Stomach (tissue), 9 donors: ENCODE measurements around the gene LDLRAD2. TPM values are rescaled to one million over a fixed set of nuclear protein-coding genes. Genes with fewer than 3 reads are reported as not detected.

Source experiments
- DNase-seq, 2 donors: peaks; one replicate each; pipeline versions ENCODE4 v3.0.0 to v3.0.0-alpha.2; 2013 to 2019
- H3K27ac ChIP-seq, 5 donors: fragments of 200-600 bp in 4 of 5; sonication (generic) in 4 of 5; one replicate each; pipeline ENCODE4 v1.5.1; 2013 to 2019; ENCODE audit warnings: mild to moderate bottlenecking in 1 of 5, moderate library complexity in 1 of 5
- H3K27me3 ChIP-seq, 3 donors: fragments of 200-600 bp; sonication (generic); one replicate each; pipeline ENCODE4 v1.5.1; 2017 to 2019; ENCODE audit warnings: mixed run types in 1 of 3
- H3K36me3 ChIP-seq, 4 donors: fragments of 200-600 bp; sonication (generic); 1 replicate in 3 of 4; 2 replicates in 1 of 4; pipeline ENCODE4 v1.5.1; 2016 to 2019
- H3K4me1 ChIP-seq, 4 donors: fragments of 200-600 bp; sonication (generic); one replicate each; pipeline ENCODE4 v1.5.1; 2016 to 2019
- H3K4me3 ChIP-seq, 4 donors: fragments of 200-600 bp; sonication (generic) in 3 of 4; one replicate each; pipeline ENCODE4 v1.5.1; 2016 to 2019; ENCODE audit warnings: mild to moderate bottlenecking in 1 of 4
- H3K9me3 ChIP-seq, 4 donors: fragments of 200-600 bp; sonication (generic); one replicate each; pipeline ENCODE4 v1.5.1; 2016 to 2019
- CTCF ChIP-seq, 7 experiments: fragments of 450-650 bp in 4 of 7; fragments of 200-600 bp in 3 of 7; sonication (generic) in 3 of 7; IDR thresholded peaks; one replicate each; pipeline ENCODE4 v1.5.1; 2016 to 2019; ENCODE audit warnings: antibody characterized with exemption in 7 of 7, control low read depth in 2 of 7, mild to moderate bottlenecking in 1 of 7
- EP300 ChIP-seq: sonication (generic); formaldehyde crosslinking; IDR thresholded peaks from one replicate; pipeline ENCODE4 v1.6.1; 2017; ENCODE audit warnings: antibody characterized with exemption
- POLR2A ChIP-seq, 4 donors: fragments of 450-650 bp; IDR thresholded peaks; one replicate each; pipeline ENCODE4 v1.6.1; 2016; ENCODE audit warnings: antibody characterized with exemption in 4 of 4, control low read depth in 2 of 4, mild to moderate bottlenecking in 1 of 4, moderate library complexity in 1 of 4
- POLR2AphosphoS5 ChIP-seq, 3 donors: sonication (generic); formaldehyde crosslinking; IDR thresholded peaks; one replicate each; pipeline ENCODE4 v1.6.1; 2016; ENCODE audit warnings: antibody characterized with exemption in 3 of 3
- WGBS, 5 donors: extraction: QIAGEN DNeasy Blood & Tissue Kit in 3 of 5; methylation state at CpG; one replicate each; pipeline versions ENCODE4 v1.1.5 to v1.1.7; 2013 to 2018; 5-methylcytosine and 5-hydroxymethylcytosine counted together
- intact Hi-C: fragments of 100-400 bp; cut with DNase I; formaldehyde crosslinking; loops from one replicate; pipeline ENCODE4 v1.15.1; 2023; ENCODE audit warnings: low total_unique reads
- polyA plus RNA-seq, 3 donors: library from polyadenylated mRNA; stranded (reverse); fragments of 200-250 nt; gene quantifications; one replicate each; pipeline ENCODE4 v1.2.3, GENCODE V29; 2013
- total RNA-seq, 5 donors: library from RNA; depleted of rRNA; stranded (reverse); fragments of >200 nt; gene quantifications; one replicate each; pipeline versions ENCODE4 v1.1.0 to v1.2.3, GENCODE V29; 2014 to 2016
- donor health status: healthy with polysubstance abuse.
- donor health status: Bipolar disorder and iron deficiency.
- donor health status: healthy.

LDLRAD2 gene
- total and polyA plus RNA-seq, 8 donors = 0.72 to 2.6 (median 1.6) TPM; not detected in 3

DNA sequence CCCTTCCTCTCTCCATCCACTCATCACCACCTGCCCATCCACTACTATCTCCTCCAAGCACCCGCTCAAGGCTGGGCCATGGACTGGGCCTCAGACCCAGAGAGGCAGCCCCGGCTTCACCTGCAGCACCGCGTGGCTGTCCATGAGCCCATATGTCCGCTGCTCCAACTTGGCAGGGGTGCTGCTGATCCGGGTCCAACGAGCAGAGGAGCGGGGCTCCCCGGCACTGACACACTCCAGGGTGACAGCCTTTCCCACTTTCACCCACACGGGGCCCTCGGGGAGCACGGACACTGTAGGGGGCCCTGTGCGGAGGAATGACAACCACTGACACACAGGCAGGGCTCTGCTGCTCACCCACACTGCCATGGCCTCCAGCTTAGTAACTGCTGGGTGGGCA lies 28.9 kb downstream of the LDLRAD2 start:
- H3K4me1 ChIP-seq = no peaks in the 10 kb centered on the region
- H3K4me3 ChIP-seq = no peak overlapping the region
- peaks cover 97 to 100% (median 100%) of the 10 kb centered on the region in 4 donors for H3K36me3 ChIP-seq
- H3K9me3 ChIP-seq = no peaks in the 10 kb centered on the region
- no peak for DNase-seq
- TF ChIP-seq CTCF (IDR thresholded peaks at IDR 0.05) (no peak), EP300 (no peak), POLR2A (IDR thresholded peaks at IDR 0.05) (no peak), POLR2AphosphoS5 (IDR thresholded peaks at IDR 0.05) (no peak)
- intact Hi-C loops = no loop called here
- no peaks in the 10 kb centered on the region for H3K27me3 ChIP-seq
- no peak overlapping the region for H3K27ac ChIP-seq
- WGBS, 5 donors = 91 to 95% (median 93%) methylated on average over 5 to 13 of the region's 13 CpGs

DNA sequence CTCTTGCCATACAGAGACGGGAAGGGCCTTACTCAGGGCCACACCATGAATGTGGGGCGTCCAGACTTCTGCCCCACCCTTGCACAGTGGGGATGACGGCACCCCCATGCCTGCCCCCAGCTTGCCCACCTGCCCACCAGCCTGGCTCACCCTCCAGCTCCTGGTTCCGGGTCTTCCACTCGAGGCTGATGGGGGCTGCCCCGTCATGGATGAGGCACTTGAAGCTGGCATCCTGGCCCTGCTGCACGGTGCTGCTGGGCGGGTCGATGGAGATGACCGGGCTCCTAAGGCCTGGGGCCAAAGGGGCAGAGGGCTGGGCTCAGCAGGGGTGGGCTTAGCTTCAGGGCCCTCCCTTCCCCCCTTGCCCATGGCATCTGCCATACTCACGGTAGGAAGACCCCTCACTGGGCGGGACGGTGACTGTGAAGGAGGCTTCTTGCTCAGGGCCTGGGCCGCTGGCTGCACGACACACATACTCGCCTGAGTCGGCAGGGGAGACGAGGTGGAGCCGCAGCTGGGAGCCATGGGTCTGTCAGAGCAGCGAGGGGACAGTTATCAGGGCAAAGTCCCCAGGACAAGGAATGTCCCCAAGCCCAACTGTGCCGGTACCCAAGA lies 29.9 kb downstream of the LDLRAD2 start:
- no peak overlapping the region for H3K27ac ChIP-seq
- H3K4me1 ChIP-seq = no peaks in the 10 kb centered on the region
- intact Hi-C loops = no loop called here
- no peak overlapping the region for H3K4me3 ChIP-seq
- no peaks in the 10 kb centered on the region for H3K9me3 ChIP-seq
- H3K27me3 ChIP-seq = no peaks in the 10 kb centered on the region
- no peak for DNase-seq
- TF ChIP-seq POLR2AphosphoS5 (IDR thresholded peaks at IDR 0.05) (no peak), EP300 (no peak), POLR2A (IDR thresholded peaks at IDR 0.05) (no peak), CTCF (IDR thresholded peaks at IDR 0.05) (no peak)
- 89 to 93% (median 90%) methylated on average over 15 to 21 of the region's 21 CpGs for WGBS, 5 donors
- H3K36me3 ChIP-seq = peaks cover 97 to 100% (median 100%) of the 10 kb centered on the region in 4 donors

- intact Hi-C loops = no loop called here
- no peak overlapping the region for H3K27ac ChIP-seq
- no peaks in the 10 kb centered on the region for H3K9me3 ChIP-seq
- no peak for TF ChIP-seq POLR2AphosphoS5 (IDR thresholded peaks at IDR 0.05)
- no peak for TF ChIP-seq EP300
- TF ChIP-seq POLR2A (IDR thresholded peaks at IDR 0.05) = no peak
- no peak for TF ChIP-seq CTCF (IDR thresholded peaks at IDR 0.05)
- peaks cover 97 to 100% (median 100%) of the 10 kb centered on the region in 4 donors for H3K36me3 ChIP-seq
- no peak for DNase-seq
- 84 to 92% (median 87%) methylated on average over 15 of the region's 15 CpGs for WGBS, 5 donors
- H3K4me3 ChIP-seq = no peak overlapping the region
- H3K27me3 ChIP-seq = no peaks in the 10 kb centered on the region
- H3K4me1 ChIP-seq = no peaks in the 10 kb centered on the region
Observed at GRCh38 chr1:21842606-21843162, 30.6 kb downstream of the LDLRAD2 start.

GRCh38 chr1:21843208-21843607 lies 31.1 kb downstream of the LDLRAD2 start:
- Histone ChIP-seq H3K4me1 (no peaks in the 10 kb centered on the region), H3K36me3 (peaks cover 98 to 100% (median 100%) of the 10 kb centered on the region in 4 donors), H3K9me3 (no peaks in the 10 kb centered on the region), H3K27ac (no peak overlapping the region), H3K4me3 (no peak overlapping the region), H3K27me3 (no peaks in the 10 kb centered on the region)
- intact Hi-C loops = no loop called here
- TF ChIP-seq POLR2A (IDR thresholded peaks at IDR 0.05) (no peak), POLR2AphosphoS5 (IDR thresholded peaks at IDR 0.05) (no peak), CTCF (IDR thresholded peaks at IDR 0.05) (no peak)
- WGBS, 5 donors = 82 to 94% (median 93%) methylated on average over 4 to 13 of the region's 13 CpGs
- DNase-seq = no peak
